Measurements from ENCODE around the gene RNASE2.

GRCh38 chr14:20998139-20998538 lies 42.9 kb downstream of the RNASE2 start:
- TF ChIP-seq POLR2A (IDR thresholded peaks at IDR 0.05; ENCODE audit: low read length) (no peak), GATA1 (IDR thresholded peaks at IDR 0.05; ENCODE audit: low read depth, low read length) (no peak)
